Measurements from ENCODE around the gene GPALPP1. TPM values are rescaled to one million over a fixed set of nuclear protein-coding genes. Genes with fewer than 3 reads are reported as not detected.

GPALPP1 gene
- total RNA-seq, 1 experiment from 2014 or later = 17.0 TPM

DNA sequence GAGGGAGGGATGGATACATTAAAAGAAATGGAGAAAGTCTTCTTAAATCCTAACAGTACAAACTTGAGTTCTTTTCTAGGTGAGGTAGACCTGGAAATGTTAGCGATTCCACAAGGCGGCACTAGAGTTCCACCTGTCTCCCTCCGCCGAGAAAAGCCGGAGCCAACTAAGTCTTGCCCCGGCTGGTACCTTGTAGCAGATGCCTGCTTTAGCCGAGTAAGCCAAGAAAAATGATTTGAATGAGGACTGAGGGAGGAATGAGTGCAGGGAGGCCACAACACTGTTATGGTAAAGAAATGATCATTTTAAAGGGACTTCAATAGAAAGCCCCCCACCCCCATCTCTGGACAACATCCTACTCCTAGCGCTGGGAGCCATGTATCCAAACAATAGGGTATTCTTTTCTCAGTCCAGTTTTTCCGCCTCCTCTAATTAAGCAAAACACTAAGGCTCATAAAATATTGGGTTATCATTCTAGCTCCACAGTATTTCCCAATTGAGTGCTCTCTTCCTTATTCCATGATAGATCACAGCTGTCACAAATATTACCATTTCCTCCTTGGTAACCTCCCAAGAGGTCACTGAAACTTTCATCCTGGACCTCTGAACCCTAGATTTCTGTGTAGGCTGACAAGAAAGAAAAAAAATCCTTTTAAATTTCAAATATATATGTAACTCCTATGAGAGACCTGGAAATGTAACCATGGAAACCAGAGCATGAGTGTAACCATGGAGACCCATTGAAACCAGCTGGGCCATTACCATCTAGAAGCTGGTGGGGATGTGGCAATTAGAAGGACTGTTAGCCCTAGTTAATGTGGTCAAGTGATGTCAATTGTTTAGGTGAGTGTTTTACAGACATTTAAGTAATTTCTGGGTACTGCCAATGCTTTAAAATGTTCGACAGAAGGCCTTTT is 58.3 kb downstream of the GPALPP1 start:
- ATAC-seq (peak; percentile 87), DNase-seq (peak; percentile 85)
- ChIA-PET CTCF (interaction anchor here (0.5 to 2.2 kb wide), 3 partner anchors 233 to 294 kb away, joined by 3 to 23 read pairs (median 15); no protein-coding TSS in a partner anchor), POLR2A (ENCODE audit: unreplicated experiment) (interaction anchor here (0.6 kb wide), 1 partner anchor 375 kb away, joined by 6 read pairs; no protein-coding TSS in a partner anchor)
- peaks cover 9% of the 10 kb centered on the region; the same call in 1 of the 2 replicates for H3K4me1 ChIP-seq (ENCODE audit: insufficient read depth, low read length)
- H3K9me3 ChIP-seq (ENCODE audit: low read length) = no peaks in the 10 kb centered on the region
- intact Hi-C loops (cut with micrococcal nuclease) = loop anchor here (1.0 to 5.0 kb wide), 4 partner anchors 73 to 262 kb away; partner anchors contain the start of gene GTF2F2
- H3K9ac ChIP-seq (ENCODE audit: low read length) = no peak overlapping the region
- no peaks in the 10 kb centered on the region for H3K79me2 ChIP-seq (ENCODE audit: low read length)
- H3K27ac ChIP-seq (ENCODE audit: low read length) = no peak overlapping the region
- BruUV-seq (replicated peaks) = no TSS peak
- H3K4me3 ChIP-seq (ENCODE audit: low read length) = peak overlapping the region; percentile 60
- TF ChIP-seq CTCF (conservative IDR thresholded peaks at IDR 0.05; ENCODE audit: low read depth, low read length) (peak; percentile 89), EZH2phosphoT487 (IDR thresholded peaks at IDR 0.05; ENCODE audit: borderline replicate concordance, low read length) (no peak), EZH2 (IDR thresholded peaks at IDR 0.05; ENCODE audit: low read length, unreplicated experiment) (no peak)
- H3K4me2 ChIP-seq (ENCODE audit: low read length) = peak overlapping the region; percentile 79
- no peaks in the 10 kb centered on the region for H3K27me3 ChIP-seq (ENCODE audit: low read length)
- no peaks in the 10 kb centered on the region for H3F3A ChIP-seq (ENCODE audit: low read length, unreplicated experiment)
- H3K36me3 ChIP-seq (ENCODE audit: low read depth, low read length) = no peaks in the 10 kb centered on the region
- H3K9me2 ChIP-seq (replicated peaks; ENCODE audit: low read length) = no peaks in the 10 kb centered on the region
- H2AFZ ChIP-seq (ENCODE audit: low read length) = peak overlapping the region; percentile 91
- H4K20me1 ChIP-seq (ENCODE audit: low read length) = no peaks in the 10 kb centered on the region

- no TSS peak for BruUV-seq (replicated peaks)
- POLR2A ChIA-PET (ENCODE audit: unreplicated experiment) = interaction anchor here (0.6 kb wide), 1 partner anchor 287 kb away, joined by 3 read pairs; no protein-coding TSS in a partner anchor
These were observed 59.6 kb downstream of the GPALPP1 start for GRCh38 chr13:45048890-45049407.

More at GRCh38 chr13:45048890-45049407, 59.6 kb downstream of the GPALPP1 start:
- TF ChIP-seq CTCF (conservative IDR thresholded peaks at IDR 0.05; ENCODE audit: low read depth, low read length) (no peak), EZH2 (IDR thresholded peaks at IDR 0.05; ENCODE audit: low read length, unreplicated experiment) (no peak), EZH2phosphoT487 (IDR thresholded peaks at IDR 0.05; ENCODE audit: borderline replicate concordance, low read length) (no peak)
- Histone ChIP-seq H3K4me3 (ENCODE audit: low read length) (no peak overlapping the region), H2AFZ (ENCODE audit: low read length) (no peak overlapping the region), H3K9ac (ENCODE audit: low read length) (no peak overlapping the region), H3K9me3 (ENCODE audit: low read length) (no peaks in the 10 kb centered on the region), H3K4me1 (ENCODE audit: insufficient read depth, low read length) (peaks cover 10% of the 10 kb centered on the region; the same call in 1 of the 2 replicates), H3K9me2 (replicated peaks; ENCODE audit: low read length) (no peaks in the 10 kb centered on the region), H3K27ac (ENCODE audit: low read length) (no peak overlapping the region), H3F3A (ENCODE audit: low read length, unreplicated experiment) (no peaks in the 10 kb centered on the region), H3K27me3 (ENCODE audit: low read length) (no peaks in the 10 kb centered on the region), H3K36me3 (ENCODE audit: low read depth, low read length) (no peaks in the 10 kb centered on the region), H4K20me1 (ENCODE audit: low read length) (no peaks in the 10 kb centered on the region), H3K79me2 (ENCODE audit: low read length) (no peaks in the 10 kb centered on the region), H3K4me2 (ENCODE audit: low read length) (no peak overlapping the region)
- CTCF ChIA-PET = interaction anchor here (0.6 kb wide), 1 partner anchor 94 kb away, joined by 3 read pairs; no protein-coding TSS in a partner anchor
- DNase-seq (peak; percentile 7), ATAC-seq (no peak)
- intact Hi-C loops (cut with micrococcal nuclease) = loop anchor here (5.0 kb wide), 1 partner anchor 168 kb away; no protein-coding TSS in a partner anchor

All from PC-3 (cell line).